ENCODE measurements around the gene C1QTNF6. TPM values are rescaled to one million over a fixed set of nuclear protein-coding genes. Genes with fewer than 3 reads are reported as not detected.

The C1QTNF6 gene
- total and polyA plus RNA-seq, 2 experiments from 2014 or later, result 1.7 to 2.3 TPM

- Histone ChIP-seq H3K27me3 (ENCODE audit: insufficient read depth) (no peaks in the 10 kb centered on the region), H3K4me1 (ENCODE audit: insufficient read depth) (peaks cover 11% of the 10 kb centered on the region; the same call in 1 of the 2 replicates), H3K27ac (ENCODE audit: low read depth) (no peak overlapping the region), H3K9me2 (ENCODE audit: insufficient read depth) (no peaks in the 10 kb centered on the region), H3F3A (replicated peaks; ENCODE audit: low read depth) (no peaks in the 10 kb centered on the region), H3K4me2 (no peak overlapping the region), H4K20me1 (replicated peaks; ENCODE audit: insufficient read depth) (no peaks in the 10 kb centered on the region), H3K36me3 (ENCODE audit: insufficient read depth) (no peaks in the 10 kb centered on the region), H3K4me3 (no peak overlapping the region), H2AFZ (no peak overlapping the region), H3K79me2 (replicated peaks; ENCODE audit: insufficient read depth) (no peaks in the 10 kb centered on the region)
- no peak overlapping the region for H3K4me3 Mint-ChIP-seq
- H3K36me3 Mint-ChIP-seq (ENCODE audit: low read depth), result no peaks in the 10 kb centered on the region
- no peaks in the 10 kb centered on the region for H3K9me3 Mint-ChIP-seq
- H3K27ac Mint-ChIP-seq, result no peak overlapping the region
- TF ChIP-seq POLR2AphosphoS5 (IDR thresholded peaks at IDR 0.05; ENCODE audit: low read depth) (no peak), CTCF (conservative IDR thresholded peaks at IDR 0.05; ENCODE audit: low read depth in 2 of 2) (no peak), REST (IDR thresholded peaks at IDR 0.05; ENCODE audit: unreplicated experiment) (no peak), ZNF114 (CRISPR knock-in tag; IDR thresholded peaks at IDR 0.05) (no peak), NANOG (IDR thresholded peaks at IDR 0.05; ENCODE audit: borderline replicate concordance) (no peak), ZNF331 (CRISPR knock-in tag; IDR thresholded peaks at IDR 0.05; ENCODE audit: low read depth) (no peak), EZH2phosphoT487 (IDR thresholded peaks at IDR 0.05; ENCODE audit: unreplicated experiment) (no peak), EZH2 (IDR thresholded peaks at IDR 0.05; ENCODE audit: low read depth, unreplicated experiment) (no peak), STAT1 (IDR thresholded peaks at IDR 0.05; ENCODE audit: unreplicated experiment) (no peak), ETS1 (IDR thresholded peaks at IDR 0.05) (no peak), ZNF462 (CRISPR knock-in tag; IDR thresholded peaks at IDR 0.05) (no peak)
- H3K27me3 Mint-ChIP-seq (ENCODE audit: insufficient read depth, low read depth, poor library complexity), result peaks cover 17% of the 10 kb centered on the region
- no peak for DNase-seq (ENCODE audit: low spot score)
- ATAC-seq, result no peak
- H3K4me1 Mint-ChIP-seq, result peaks cover 11% of the 10 kb centered on the region
Observed at GRCh38 chr22:37209140-37209845, 21.2 kb upstream of the C1QTNF6 start.
